PC-3 (cell line): ENCODE measurements around the gene GFOD1.

ENCODE experiments used
- EZH2 ChIP-seq: fragments of 300-600 bp; sonication (generic); IDR thresholded peaks from one replicate; pipeline ENCODE4 v1.6.1; 2017; ENCODE audit warnings: antibody characterized with exemption, mild to moderate bottlenecking, low read length; ENCODE audit not compliant: unreplicated experiment
- TF ChIP-seq, protein P1 (sequence below): fragments of 300-600 bp; sonication (generic); conservative IDR thresholded peaks from 2 replicates; pipeline ENCODE4 v1.5.1; 2017; ENCODE audit warnings: antibody characterized with exemption, low read depth, mild to moderate bottlenecking, low read length

DNA sequence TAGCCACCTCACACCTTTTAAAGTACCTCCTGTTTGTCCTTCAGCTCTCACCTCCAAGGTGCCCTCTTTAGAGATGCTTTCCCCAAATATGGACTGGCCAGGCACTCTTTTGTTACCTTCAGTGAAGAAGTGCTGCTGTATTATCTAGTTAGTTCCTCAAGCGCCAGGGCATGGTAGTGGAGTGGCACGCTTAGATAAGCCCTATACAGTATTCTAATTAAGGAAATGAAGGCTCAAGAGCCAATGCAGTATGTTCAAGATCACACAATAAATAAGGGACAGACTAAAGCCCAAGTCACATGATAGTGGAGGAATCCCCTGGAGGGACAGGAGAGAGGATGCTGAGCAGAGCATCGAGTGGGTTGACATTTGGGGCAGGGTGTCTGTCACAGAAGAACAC lies 28.5 kb upstream of the GFOD1 start:
- TF ChIP-seq, protein P1, sequence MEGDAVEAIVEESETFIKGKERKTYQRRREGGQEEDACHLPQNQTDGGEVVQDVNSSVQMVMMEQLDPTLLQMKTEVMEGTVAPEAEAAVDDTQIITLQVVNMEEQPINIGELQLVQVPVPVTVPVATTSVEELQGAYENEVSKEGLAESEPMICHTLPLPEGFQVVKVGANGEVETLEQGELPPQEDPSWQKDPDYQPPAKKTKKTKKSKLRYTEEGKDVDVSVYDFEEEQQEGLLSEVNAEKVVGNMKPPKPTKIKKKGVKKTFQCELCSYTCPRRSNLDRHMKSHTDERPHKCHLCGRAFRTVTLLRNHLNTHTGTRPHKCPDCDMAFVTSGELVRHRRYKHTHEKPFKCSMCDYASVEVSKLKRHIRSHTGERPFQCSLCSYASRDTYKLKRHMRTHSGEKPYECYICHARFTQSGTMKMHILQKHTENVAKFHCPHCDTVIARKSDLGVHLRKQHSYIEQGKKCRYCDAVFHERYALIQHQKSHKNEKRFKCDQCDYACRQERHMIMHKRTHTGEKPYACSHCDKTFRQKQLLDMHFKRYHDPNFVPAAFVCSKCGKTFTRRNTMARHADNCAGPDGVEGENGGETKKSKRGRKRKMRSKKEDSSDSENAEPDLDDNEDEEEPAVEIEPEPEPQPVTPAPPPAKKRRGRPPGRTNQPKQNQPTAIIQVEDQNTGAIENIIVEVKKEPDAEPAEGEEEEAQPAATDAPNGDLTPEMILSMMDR, result no peak
- TF ChIP-seq EZH2, result no peak
